ENCODE data around the gene ADCY2. TPM values are rescaled to one million over a fixed set of nuclear protein-coding genes. Genes with fewer than 3 reads are reported as not detected.

The ADCY2 gene
- total RNA-seq, 2 experiments from 2014 or later, result not detected

GRCh38 chr5:7629561-7629960, 233.6 kb downstream of the ADCY2 start:
- Mint-ChIP-seq H3K36me3 (ENCODE audit: low read depth) (no peaks in the 10 kb centered on the region), H3K9me3 (no peaks in the 10 kb centered on the region), H3K27ac (no peak overlapping the region), H3K27me3 (peaks cover 2% of the 10 kb centered on the region), H3K4me3 (no peak overlapping the region), H3K4me1 (ENCODE audit: low read depth) (no peaks in the 10 kb centered on the region)
- TF ChIP-seq CTCF (IDR thresholded peaks at IDR 0.05), result no peak
- intact Hi-C loops (cut with micrococcal nuclease), result no loop called here
- no peak for DNase-seq
- ChIA-PET CTCF (no interaction called here), POLR2A (no interaction called here)
- ATAC-seq, result no peak

- no peak for ATAC-seq
- ChIA-PET CTCF (no interaction called here), POLR2A (no interaction called here)
- H3K4me3 Mint-ChIP-seq, result no peak overlapping the region
- H3K36me3 Mint-ChIP-seq (ENCODE audit: low read depth), result no peaks in the 10 kb centered on the region
- intact Hi-C loops (cut with micrococcal nuclease), result no loop called here
- no peak for TF ChIP-seq CTCF (IDR thresholded peaks at IDR 0.05)
- DNase-seq, result no peak
- no peak overlapping the region for H3K27ac Mint-ChIP-seq
- H3K4me1 Mint-ChIP-seq (ENCODE audit: low read depth), result no peaks in the 10 kb centered on the region
- peaks cover 5% of the 10 kb centered on the region for H3K27me3 Mint-ChIP-seq
- no peaks in the 10 kb centered on the region for H3K9me3 Mint-ChIP-seq
These were observed 238.9 kb downstream of the ADCY2 start for GRCh38 chr5:7634837-7635236.

GRCh38 chr5:7638456-7638855, 242.5 kb downstream of the ADCY2 start:
- peaks cover 4% of the 10 kb centered on the region for H3K9me3 Mint-ChIP-seq
- DNase-seq (no peak), ATAC-seq (no peak)
- peaks cover 3% of the 10 kb centered on the region for H3K27me3 Mint-ChIP-seq
- H3K27ac Mint-ChIP-seq, result no peak overlapping the region
- CTCF ChIA-PET, result no interaction called here
- no peaks in the 10 kb centered on the region for H3K36me3 Mint-ChIP-seq (ENCODE audit: low read depth)
- no peaks in the 10 kb centered on the region for H3K4me1 Mint-ChIP-seq (ENCODE audit: low read depth)
- POLR2A ChIA-PET, result no interaction called here
- no peak for TF ChIP-seq CTCF (IDR thresholded peaks at IDR 0.05)
- no peak overlapping the region for H3K4me3 Mint-ChIP-seq
- intact Hi-C loops (cut with micrococcal nuclease), result no loop called here

- H3K36me3 Mint-ChIP-seq (ENCODE audit: low read depth), result no peaks in the 10 kb centered on the region
- H3K9me3 Mint-ChIP-seq, result peaks cover 13% of the 10 kb centered on the region
- no peak overlapping the region for H3K27ac Mint-ChIP-seq
- intact Hi-C loops (cut with micrococcal nuclease), result no loop called here
- no peak overlapping the region for H3K4me3 Mint-ChIP-seq
- no peak for TF ChIP-seq CTCF (IDR thresholded peaks at IDR 0.05)
- ChIA-PET POLR2A (no interaction called here), CTCF (no interaction called here)
- DNase-seq, result no peak
- peaks cover under 1% of the 10 kb centered on the region for H3K27me3 Mint-ChIP-seq
- ATAC-seq, result no peak
- H3K4me1 Mint-ChIP-seq (ENCODE audit: low read depth), result no peaks in the 10 kb centered on the region
These were observed 246.1 kb downstream of the ADCY2 start for GRCh38 chr5:7642029-7642428.

GRCh38 chr5:7644723-7645122, 248.8 kb downstream of the ADCY2 start:
- TF ChIP-seq CTCF (IDR thresholded peaks at IDR 0.05), result no peak
- peaks cover 5% of the 10 kb centered on the region for H3K27me3 Mint-ChIP-seq
- no peak for ATAC-seq

More at GRCh38 chr5:7644723-7645122, 248.8 kb downstream of the ADCY2 start:
- Mint-ChIP-seq H3K36me3 (ENCODE audit: low read depth) (no peaks in the 10 kb centered on the region), H3K4me1 (ENCODE audit: low read depth) (no peaks in the 10 kb centered on the region), H3K27ac (no peak overlapping the region), H3K9me3 (peaks cover 13% of the 10 kb centered on the region), H3K4me3 (no peak overlapping the region)
- intact Hi-C loops (cut with micrococcal nuclease), result no loop called here
- ChIA-PET POLR2A (no interaction called here), CTCF (no interaction called here)
- DNase-seq, result no peak

All from activated CD8-positive, alpha-beta T cell treated with anti-CD3 and anti-CD28 coated beads for 36 hours (primary cell).